K562 (cell line): ENCODE measurements around the gene TINAGL1. TPM values are rescaled to one million over a fixed set of nuclear protein-coding genes. Genes with fewer than 3 reads are reported as not detected.

ENCODE experiments used
- ATAC-seq: fragments of 200-7000 bp; cut with Tn5 transposase; 3 replicates; pipeline ENCODE4 v1.9.1; 2020; ENCODE audit warnings: moderate library complexity
- BruUV-seq: library from RNA; stranded (reverse); fragments of 400-500 nt; replicated peaks from 2 replicates; lab custom pipeline; 2021; lab: Mats Ljungman, UMichigan
- CTCF ChIA-PET: fragments of 300-600 bp; formaldehyde crosslinking; extraction: SDS; loops from one replicate; lab custom pipeline; 2021; ENCODE audit warnings: low intra/inter-chr PET ratio; lab: Yijun Ruan, JAX
- POLR2A ChIA-PET: fragments of 300-600, 350-650 bp; sonication (Branson Sonifier 250); formaldehyde crosslinking; extraction: SDS; loops from one replicate; lab custom pipeline; 2021; ENCODE audit warnings: antibody characterized with exemption, inconsistent platforms; lab: Yijun Ruan, JAX
- DNase-seq, 4 experiments: peaks; one replicate each; pipeline versions ENCODE4 v3.0.0 to v3.0.0-alpha.2; 2011 to 2018; ENCODE audit warnings: low spot score in 3 of 4, mixed read lengths in 3 of 4; ENCODE audit errors: extremely low read depth in 1 of 4
- FAIRE-seq: peaks from 2 replicates; lab custom pipeline; 2011; peaks lifted over from hg19 to GRCh38; lab: Jason Lieb, UNC
- H2AFZ ChIP-seq: 2 replicates; pipeline ENCODE4 v1.6.0; 2011; ENCODE audit warnings: low read depth, low read length, control low read depth, inconsistent platforms
- H3K27ac ChIP-seq: fragments of 200-600 bp; 3 replicates; pipeline ENCODE4 v1.8.0; 2011; ENCODE audit warnings: low read depth, mild to moderate bottlenecking, control low read depth, inconsistent platforms, low read length, moderate library complexity, mixed read lengths; ENCODE audit errors: extremely low read depth
- H3K27me3 ChIP-seq, 2 experiments: fragments of 300-600 bp in 1 of 2; 2 replicates in 1 of 2; 3 replicates in 1 of 2; pipeline versions ENCODE4 v1.6.0 to v1.8.0; 2011; ENCODE audit warnings: inconsistent platforms in 2 of 2, low read length in 2 of 2, mild to moderate bottlenecking in 1 of 2, mixed read lengths in 1 of 2, moderate library complexity in 1 of 2; ENCODE audit not compliant: control insufficient read depth in 2 of 2, insufficient read depth in 2 of 2
- H3K36me3 ChIP-seq: fragments of 300-600 bp; 3 replicates; pipeline ENCODE4 v1.8.0; 2011; ENCODE audit warnings: mild to moderate bottlenecking, low read length, inconsistent platforms; ENCODE audit not compliant: control insufficient read depth, insufficient read depth
- H3K4me1 ChIP-seq, 2 experiments: fragments of 200-600 bp in 1 of 2; replicated peaks in 1 of 2; 2 replicates in 1 of 2; 3 replicates in 1 of 2; pipeline versions ENCODE4 v1.5.1 to v1.8.0; 2011; ENCODE audit warnings: inconsistent platforms in 2 of 2, low read length in 2 of 2, mild to moderate bottlenecking in 1 of 2, mixed read lengths in 1 of 2, moderate library complexity in 1 of 2; ENCODE audit not compliant: control insufficient read depth in 2 of 2, insufficient read depth in 2 of 2
- H3K4me2 ChIP-seq: 2 replicates; pipeline ENCODE4 v1.6.1; 2011; ENCODE audit warnings: low read length, control low read depth, inconsistent platforms, mixed read lengths; ENCODE audit not compliant: insufficient read depth
- H3K4me3 ChIP-seq: fragments of 200-600 bp; sonication (generic), shearing (Covaris generic); 2 replicates; pipeline ENCODE4 v1.5.1; 2016; ENCODE audit warnings: control low read depth, inconsistent platforms
- H3K79me2 ChIP-seq: fragments of 200-600 bp; 3 replicates; pipeline ENCODE4 v1.8.0; 2011; ENCODE audit warnings: low read length, inconsistent platforms; ENCODE audit not compliant: control insufficient read depth, insufficient read depth
- H3K9ac ChIP-seq, 2 experiments: 2 replicates each; pipeline versions ENCODE4 v1.6.0 to v1.6.1; 2011; ENCODE audit warnings: low read depth in 2 of 2, low read length in 2 of 2, control low read depth in 1 of 2, inconsistent platforms in 1 of 2, mild to moderate bottlenecking in 1 of 2, mixed read lengths in 1 of 2; ENCODE audit not compliant: insufficient read depth in 1 of 2
- H3K9me1 ChIP-seq: one replicate; pipeline ENCODE4 v1.6.0; 2011; ENCODE audit warnings: inconsistent platforms, mild to moderate bottlenecking, low read length, moderate library complexity; ENCODE audit not compliant: control insufficient read depth, insufficient read depth
- H3K9me3 ChIP-seq: replicated peaks from 2 replicates; pipeline ENCODE4 v1.5.1; 2011; ENCODE audit warnings: low read depth, low read length, inconsistent platforms; ENCODE audit not compliant: control insufficient read depth, insufficient read depth
- H4K20me1 ChIP-seq: replicated peaks from 2 replicates; pipeline ENCODE4 v1.6.1; 2011; ENCODE audit warnings: low read length, inconsistent platforms, mixed read lengths; ENCODE audit not compliant: control insufficient read depth, insufficient read depth
- CLOCK ChIP-seq: fragments of 250-450 bp; sonication (Bioruptor Pico); IDR thresholded peaks from 2 replicates; pipeline ENCODE4 v1.4.0; 2020; ENCODE audit warnings: mild to moderate bottlenecking, moderate library complexity, borderline replicate concordance
- DDX20 ChIP-seq: fragments of 450-650 bp; IDR thresholded peaks from 2 replicates; pipeline ENCODE4 v1.6.1; 2016; ENCODE audit warnings: missing genetic modification characterization, low read depth, mild to moderate bottlenecking, missing compliant biosample characterization, moderate library complexity
- HMGN3 ChIP-seq: IDR thresholded peaks from 2 replicates; pipeline ENCODE4 v1.6.1; 2011; ENCODE audit warnings: borderline replicate concordance, low read depth, mild to moderate bottlenecking, mixed read lengths, low read length; ENCODE audit not compliant: insufficient read length; ENCODE audit errors: extremely low read depth
- KLF6 ChIP-seq: fragments of 250-450 bp; sonication (Bioruptor Pico); IDR thresholded peaks from 2 replicates; pipeline ENCODE4 v1.4.0; 2020; ENCODE audit warnings: mild to moderate bottlenecking, moderate library complexity, borderline replicate concordance
- PREB ChIP-seq: sonication (generic); formaldehyde crosslinking; IDR thresholded peaks from 2 replicates; pipeline ENCODE4 v1.8.1; 2023; ENCODE audit warnings: mild to moderate bottlenecking, missing genetic modification reagents
- XRCC5 ChIP-seq: fragments of 200-400 bp; formaldehyde crosslinking; IDR thresholded peaks from 2 replicates; pipeline ENCODE4 v1.6.1; 2017; ENCODE audit warnings: low read depth, mild to moderate bottlenecking, low read length
- ZBTB26 ChIP-seq: fragments of 450-650 bp; formaldehyde crosslinking; IDR thresholded peaks from 2 replicates; pipeline ENCODE4 v1.4.0; 2022; ENCODE audit warnings: missing genetic modification characterization
- ZNF449 ChIP-seq: fragments of 250-450 bp; sonication (Bioruptor Pico); IDR thresholded peaks from 2 replicates; pipeline ENCODE4 v1.8.0; 2022; ENCODE audit warnings: moderate library complexity, mild to moderate bottlenecking, inconsistent platforms
- ZNF639 ChIP-seq, 2 experiments: fragments of 200-800 bp in 1 of 2; sonication (Bioruptor generic) in 1 of 2; sonication (generic) in 1 of 2; formaldehyde crosslinking in 1 of 2; IDR thresholded peaks in 1 of 2; conservative IDR thresholded peaks in 1 of 2; 2 replicates each; pipeline versions ENCODE4 v1.5.0 to v1.6.1; 2016 to 2020; ENCODE audit warnings: missing compliant biosample characterization in 1 of 2, missing genetic modification characterization in 1 of 2, missing genetic modification reagents in 1 of 2
- ZNF696 ChIP-seq: fragments of 250-450 bp; sonication (Bioruptor Pico); conservative IDR thresholded peaks from 2 replicates; pipeline ENCODE4 v1.4.0; 2020; ENCODE audit warnings: mild to moderate bottlenecking, moderate library complexity
- WGBS: fragments of 100-300 bp; shearing (Covaris generic); methylation state at CpG from one replicate; pipeline ENCODE4 v1.1.6; 2016; ENCODE audit warnings: low coverage, mixed read lengths; ENCODE audit not compliant: insufficient coverage; ENCODE audit errors: missing lambda C conversion rate; 5-methylcytosine and 5-hydroxymethylcytosine counted together
- in situ Hi-C: fragments of 300-500 bp; cut with MboI; formaldehyde crosslinking; loops from 4 replicates; pipeline ENCODE4 v1.15.0; 2018; ENCODE audit warnings: inconsistent platforms, mixed read lengths
- intact Hi-C: fragments of 100-400 bp; cut with micrococcal nuclease; formaldehyde crosslinking; loops from 2 replicates; pipeline ENCODE4 v1.14.2; 2022
- polyA plus RNA-seq, 8 experiments: library from polyadenylated mRNA; depleted of rRNA in 4 of 8; stranded (reverse) in 5 of 8; unstranded in 3 of 8; fragments of >200 nt; fragmentation: Nextera tagmentation in 2 of 8; fragmentation: Illumina TruSeq in 1 of 8; extraction: Ambion mirVana in 2 of 8; extraction: Trizol in 1 of 8; gene quantifications; 2 replicates each; pipeline versions ENCODE4 v1.2.1 to v1.2.3, GENCODE V29; 2011 to 2014; ENCODE audit warnings: inconsistent platforms in 1 of 8, missing spikeins in 1 of 8
- total RNA-seq, 7 experiments: library from RNA; depleted of rRNA in 6 of 7; stranded (reverse); fragments of >200 nt in 6 of 7; fragmentation: Illumina TruSeq in 2 of 7; extraction: Trizol in 2 of 7; gene quantifications; 2 replicates each; pipeline versions ENCODE4 v1.2.1 to v1.2.3, GENCODE V29; 2011 to 2021; ENCODE audit warnings: low replicate concordance in 1 of 7

Gene TINAGL1
- total and polyA plus RNA-seq, 9 of the 15 experiments (the other 6 are each of a cell fraction or from before 2014, with no cell fraction given) = 0.04 to 1.2 (median 0.07) TPM; not detected in 4

GRCh38 chr1:31584869-31585735 is 8.8 kb downstream of the TINAGL1 start:
- Histone ChIP-seq H4K20me1 (peaks cover 14% of the 10 kb centered on the region), H2AFZ (no peak overlapping the region), H3K36me3 (no peaks in the 10 kb centered on the region), H3K4me1 (peaks cover 0 to 25% of the 10 kb centered on the region in 2 experiments; a peak in 2 of 5 replicates), H3K27me3 (peaks cover 47 to 85% of the 10 kb centered on the region in 2 experiments), H3K9me3 (no peaks in the 10 kb centered on the region), H3K27ac (no peak overlapping the region), H3K4me3 (no peak overlapping the region), H3K9ac (no peak overlapping the region), H3K9me1 (no peaks in the 10 kb centered on the region), H3K79me2 (no peaks in the 10 kb centered on the region), H3K4me2 (no peak overlapping the region)
- intact Hi-C loops = no loop called here
- in situ Hi-C loops = no loop called here
- ChIA-PET CTCF (interaction anchor here (0.5 kb wide), 1 partner anchor 158 kb away, joined by 5 read pairs; no protein-coding TSS in a partner anchor), POLR2A (no interaction called here)
- FAIRE-seq (no peak), DNase-seq (no peak), ATAC-seq (no peak)
- WGBS = 3% methylated on average over 27 of the region's 27 CpGs
- BruUV-seq = no TSS peak
- TF ChIP-seq ZNF696 (CRISPR knock-in tag) (no peak), ZNF639 (CRISPR knock-in tag; conservative IDR thresholded peaks at IDR 0.05 in 1 of 2, IDR thresholded peaks at IDR 0.05 in 1 of 2) (no peak), KLF6 (CRISPR knock-in tag) (no peak), DDX20 (tag) (no peak), ZNF449 (no peak), PREB (no peak), XRCC5 (no peak), HMGN3 (no peak), CLOCK (CRISPR knock-in tag) (no peak), ZBTB26 (CRISPR knock-in tag) (no peak)
